Measurements from ENCODE around the gene ZGLP1.

ZGLP1 gene

DNA sequence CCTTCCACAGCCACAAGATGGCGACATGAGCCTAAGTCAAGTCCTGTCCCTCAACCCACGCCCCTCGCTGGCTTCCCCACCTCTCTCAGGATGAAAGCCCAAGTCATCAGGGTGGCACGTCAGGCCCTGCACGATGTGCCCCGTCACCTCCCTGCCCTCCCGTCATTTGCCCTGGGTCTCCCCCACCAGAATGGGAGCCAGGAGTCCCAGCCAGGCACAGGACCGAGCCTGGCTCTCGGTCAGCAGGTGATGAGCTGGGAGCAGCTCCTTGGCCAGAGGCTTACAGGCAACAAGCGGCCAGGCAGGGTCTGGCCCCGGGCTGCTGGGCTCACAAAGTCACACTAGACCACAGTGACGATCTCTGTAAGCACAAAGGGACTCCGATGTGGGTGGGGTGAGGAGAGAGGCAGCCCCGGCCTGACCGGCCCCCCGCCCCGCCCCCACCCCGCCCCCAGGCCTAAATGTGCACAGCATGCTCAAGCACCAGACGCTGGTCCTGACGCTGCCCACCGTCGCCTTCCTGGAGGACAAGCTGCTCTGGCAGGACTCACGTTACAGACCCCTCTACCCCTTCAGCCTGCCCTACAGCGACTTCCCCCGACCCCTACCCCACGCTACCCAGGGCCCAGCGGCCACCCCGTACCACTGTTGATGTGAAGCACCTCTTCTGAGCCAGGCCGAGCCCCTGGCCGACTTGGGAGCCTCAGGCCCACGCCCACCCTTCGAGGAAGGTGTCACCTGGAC, 50.3 kb downstream of the ZGLP1 start:
- H3K9me3 Mint-ChIP-seq = no peaks in the 10 kb centered on the region
- no peak overlapping the region for H3K4me3 Mint-ChIP-seq
- TF ChIP-seq, protein P1, sequence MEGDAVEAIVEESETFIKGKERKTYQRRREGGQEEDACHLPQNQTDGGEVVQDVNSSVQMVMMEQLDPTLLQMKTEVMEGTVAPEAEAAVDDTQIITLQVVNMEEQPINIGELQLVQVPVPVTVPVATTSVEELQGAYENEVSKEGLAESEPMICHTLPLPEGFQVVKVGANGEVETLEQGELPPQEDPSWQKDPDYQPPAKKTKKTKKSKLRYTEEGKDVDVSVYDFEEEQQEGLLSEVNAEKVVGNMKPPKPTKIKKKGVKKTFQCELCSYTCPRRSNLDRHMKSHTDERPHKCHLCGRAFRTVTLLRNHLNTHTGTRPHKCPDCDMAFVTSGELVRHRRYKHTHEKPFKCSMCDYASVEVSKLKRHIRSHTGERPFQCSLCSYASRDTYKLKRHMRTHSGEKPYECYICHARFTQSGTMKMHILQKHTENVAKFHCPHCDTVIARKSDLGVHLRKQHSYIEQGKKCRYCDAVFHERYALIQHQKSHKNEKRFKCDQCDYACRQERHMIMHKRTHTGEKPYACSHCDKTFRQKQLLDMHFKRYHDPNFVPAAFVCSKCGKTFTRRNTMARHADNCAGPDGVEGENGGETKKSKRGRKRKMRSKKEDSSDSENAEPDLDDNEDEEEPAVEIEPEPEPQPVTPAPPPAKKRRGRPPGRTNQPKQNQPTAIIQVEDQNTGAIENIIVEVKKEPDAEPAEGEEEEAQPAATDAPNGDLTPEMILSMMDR (IDR thresholded peaks at IDR 0.05) = peak; percentile 77
- H3K4me1 Mint-ChIP-seq = no peaks in the 10 kb centered on the region
- H3K27me3 Mint-ChIP-seq (ENCODE audit: low read depth, poor library complexity) = peaks cover 9% of the 10 kb centered on the region
- no peak overlapping the region for H3K27ac Mint-ChIP-seq
- peak; percentile 94 for DNase-seq
- H3K36me3 Mint-ChIP-seq (ENCODE audit: low read depth) = peaks cover 29% of the 10 kb centered on the region

DNA sequence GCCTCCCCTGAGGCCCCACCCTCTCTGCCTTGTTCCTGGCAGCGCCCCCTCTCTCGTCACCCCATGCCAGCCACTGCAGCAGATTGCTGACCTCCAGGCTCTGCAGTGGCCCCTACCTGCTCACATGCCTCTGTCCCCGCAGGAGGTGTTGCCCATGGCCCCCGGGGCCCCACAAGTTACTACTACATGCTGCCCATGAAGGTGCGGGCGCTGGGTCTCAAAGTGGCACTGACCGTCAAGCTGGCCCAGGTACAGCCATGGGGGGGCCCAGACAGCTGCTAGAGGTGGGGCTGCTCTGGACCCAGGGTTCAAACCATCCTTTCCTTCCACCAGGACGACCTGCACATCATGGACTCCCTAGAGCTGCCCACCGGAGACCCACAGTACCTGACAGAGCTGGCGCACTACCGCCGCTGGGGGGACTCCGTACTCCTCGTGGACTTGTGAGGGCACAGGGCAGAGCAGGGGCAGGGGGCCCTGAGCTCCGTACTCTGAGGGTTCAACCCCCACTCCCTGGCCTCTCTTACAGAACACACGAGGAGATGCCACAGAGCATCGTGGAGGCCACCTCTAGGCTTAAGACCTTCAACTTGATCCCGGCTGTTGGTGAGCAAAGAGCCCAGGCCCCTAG, 51.4 kb downstream of the ZGLP1 start:
- H3K27ac Mint-ChIP-seq = no peak overlapping the region

DNA sequence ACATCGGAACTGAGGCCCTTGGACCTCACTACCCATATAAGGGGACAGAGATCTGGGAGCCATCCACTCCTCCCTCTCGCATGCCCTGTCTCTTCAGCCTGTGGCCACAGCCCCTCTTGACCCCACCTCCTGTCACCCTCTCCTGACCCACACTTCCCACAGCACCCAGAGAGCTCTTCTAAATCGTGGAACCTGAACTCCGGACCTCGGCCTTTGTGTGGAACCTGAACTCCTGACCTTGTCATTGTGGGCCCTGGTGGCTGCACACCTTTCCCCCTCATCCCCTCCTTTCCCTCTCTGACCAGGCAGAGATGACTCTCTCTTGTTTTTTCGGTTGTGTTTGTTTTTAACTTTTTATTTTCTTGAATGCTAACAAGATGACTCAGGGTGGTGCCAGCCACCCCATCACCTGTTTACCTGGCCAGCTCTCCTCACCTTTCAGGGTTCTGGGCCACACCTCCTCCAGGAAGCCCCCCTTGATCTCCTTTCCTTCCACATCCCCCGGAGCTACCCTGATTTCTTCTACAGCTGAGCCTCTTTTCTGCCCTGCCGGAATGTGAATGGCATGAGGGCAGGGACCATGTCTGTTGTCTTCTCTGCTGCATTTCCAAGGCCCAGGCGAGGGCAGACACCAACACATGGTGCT, 52.5 kb downstream of the ZGLP1 start:
- TF ChIP-seq, protein P1 (IDR thresholded peaks at IDR 0.05) = no peak
- H3K9me3 Mint-ChIP-seq = no peaks in the 10 kb centered on the region
- H3K4me1 Mint-ChIP-seq = peaks cover 16% of the 10 kb centered on the region
- peak overlapping the region; percentile 96 for H3K27ac Mint-ChIP-seq
- no peak overlapping the region for H3K4me3 Mint-ChIP-seq
- H3K27me3 Mint-ChIP-seq (ENCODE audit: low read depth, poor library complexity) = peaks cover 7% of the 10 kb centered on the region
- no peak for DNase-seq
- peaks cover 38% of the 10 kb centered on the region for H3K36me3 Mint-ChIP-seq (ENCODE audit: low read depth)

More for the DNA sequence above, 51.4 kb downstream of the ZGLP1 start:
- no peak for DNase-seq
- Mint-ChIP-seq H3K4me1 (peaks cover 6% of the 10 kb centered on the region), H3K9me3 (no peaks in the 10 kb centered on the region), H3K4me3 (no peak overlapping the region), H3K36me3 (ENCODE audit: low read depth) (peaks cover 38% of the 10 kb centered on the region), H3K27me3 (ENCODE audit: low read depth, poor library complexity) (peaks cover 9% of the 10 kb centered on the region)
- TF ChIP-seq, protein P1 (IDR thresholded peaks at IDR 0.05) = no peak

DNA sequence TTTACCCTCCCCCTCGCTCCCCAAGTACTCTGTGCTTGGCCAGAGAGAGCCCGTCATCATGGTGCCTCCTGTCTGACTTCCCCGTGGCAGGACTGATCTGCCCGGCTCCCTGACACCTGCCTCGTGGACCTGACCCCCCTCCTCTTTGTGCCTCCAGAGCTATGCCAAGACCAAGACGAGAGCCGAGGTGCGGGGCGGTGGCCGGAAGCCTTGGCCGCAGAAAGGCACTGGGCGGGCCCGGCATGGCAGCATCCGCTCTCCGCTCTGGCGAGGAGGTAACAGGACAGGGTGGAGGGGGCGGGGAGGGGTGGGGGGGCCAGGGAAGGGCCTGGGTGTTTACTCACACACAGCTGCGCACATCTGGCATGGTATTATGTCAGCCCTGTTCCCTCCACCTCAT, 53.1 kb downstream of the ZGLP1 start:
- Mint-ChIP-seq H3K27ac (no peak overlapping the region), H3K27me3 (ENCODE audit: low read depth, poor library complexity) (peaks cover 4% of the 10 kb centered on the region), H3K4me3 (no peak overlapping the region), H3K9me3 (no peaks in the 10 kb centered on the region), H3K4me1 (peaks cover 21% of the 10 kb centered on the region), H3K36me3 (ENCODE audit: low read depth) (peaks cover 38% of the 10 kb centered on the region)
- TF ChIP-seq, protein P1 (IDR thresholded peaks at IDR 0.05) = no peak
- DNase-seq = no peak

DNA sequence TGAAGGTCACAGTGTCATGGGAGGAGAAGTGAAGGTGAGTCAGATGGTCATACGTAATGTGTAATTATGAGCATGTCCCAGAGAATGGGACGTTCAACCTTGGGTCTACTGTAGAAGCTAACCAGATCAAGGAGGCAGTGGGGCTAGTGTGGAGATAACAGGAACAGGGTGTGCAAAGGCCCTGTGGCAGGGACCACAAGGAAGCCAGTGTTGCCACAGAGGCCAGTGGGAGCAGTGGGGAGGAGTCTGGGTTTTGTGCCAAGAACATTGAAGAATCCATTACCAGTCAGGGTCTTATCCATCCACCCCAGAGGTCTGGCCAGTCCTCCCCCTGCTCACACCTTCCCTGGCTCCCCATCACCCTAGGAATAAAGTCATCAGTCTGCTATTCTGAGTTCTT, 54.3 kb downstream of the ZGLP1 start:
- no peaks in the 10 kb centered on the region for H3K9me3 Mint-ChIP-seq
- DNase-seq = no peak
- H3K4me1 Mint-ChIP-seq = peaks cover 22% of the 10 kb centered on the region
- H3K36me3 Mint-ChIP-seq (ENCODE audit: low read depth) = peaks cover 38% of the 10 kb centered on the region
- H3K27ac Mint-ChIP-seq = no peak overlapping the region
- H3K27me3 Mint-ChIP-seq (ENCODE audit: low read depth, poor library complexity) = peaks cover 4% of the 10 kb centered on the region
- TF ChIP-seq, protein P1 (IDR thresholded peaks at IDR 0.05) = no peak
- no peak overlapping the region for H3K4me3 Mint-ChIP-seq

All from nephron progenitor cell (in vitro differentiated cells).